Body of pancreas (tissue), 4 donors: ENCODE results near the gene RBMS1. TPM values are rescaled to one million over a fixed set of nuclear protein-coding genes. Genes with fewer than 3 reads are reported as not detected.
A peak's percentile ranks its signal among the peaks of the same experiment; 100 is the strongest.

Experiments
- ATAC-seq: fragments of 150-250 bp; one replicate; pipeline ENCODE4 v1.9.1; 2016
- DNase-seq, 4 donors: peaks; one replicate each; pipeline ENCODE4 v3.0.0-alpha.2; 2019
- H3K27ac ChIP-seq, 4 donors: fragments of 200-600 bp; sonication (generic); 1 replicate in 3 of 4; 2 replicates in 1 of 4; pipeline versions ENCODE4 v1.5.1 to v1.6.1; 2016 to 2019; ENCODE audit warnings: mild to moderate bottlenecking in 1 of 4, mixed read lengths in 1 of 4, moderate library complexity in 1 of 4
- H3K27me3 ChIP-seq, 2 donors: fragments of 200-600 bp; sonication (generic); one replicate each; pipeline ENCODE4 v1.6.0; 2016; ENCODE audit warnings: mild to moderate bottlenecking in 1 of 2
- H3K36me3 ChIP-seq, 2 donors: fragments of 200-600 bp; sonication (generic); replicated peaks in 1 of 2; 2 replicates each; pipeline ENCODE4 v1.5.1; 2016; ENCODE audit warnings: low read depth in 2 of 2; ENCODE audit not compliant: insufficient read depth in 1 of 2
- H3K4me1 ChIP-seq: fragments of 200-600 bp; sonication (generic); one replicate; pipeline ENCODE4 v1.6.0; 2016
- H3K4me3 ChIP-seq, 2 donors: fragments of 200-600 bp; sonication (generic); 1 replicate in 1 of 2; 2 replicates in 1 of 2; pipeline ENCODE4 v1.5.1; 2016 to 2019
- H3K9me3 ChIP-seq, 3 donors: fragments of 200-600 bp; sonication (generic); 1 replicate in 2 of 3; 2 replicates in 1 of 3; pipeline ENCODE4 v1.5.1; 2016
- POLR2A ChIP-seq, 3 donors: fragments of 450-650 bp; IDR thresholded peaks; one replicate each; pipeline ENCODE4 v1.6.1; 2016; ENCODE audit warnings: antibody characterized with exemption in 3 of 3, mild to moderate bottlenecking in 2 of 3
- WGBS, 2 donors: methylation state at CpG; one replicate each; pipeline ENCODE4 v1.1.5; 2017; 5-methylcytosine and 5-hydroxymethylcytosine counted together
- intact Hi-C: fragments of 100-400 bp; cut with DNase I; formaldehyde crosslinking; loops from one replicate; pipeline ENCODE4 v1.15.1; 2023
- total RNA-seq, 2 donors: library from RNA; depleted of rRNA; stranded (reverse); fragments of >200 nt; gene quantifications; one replicate each; pipeline ENCODE4 v1.1.0, GENCODE V29; 2016
- TF ChIP-seq, protein P1 (sequence below), 7 experiments: fragments of 450-650 bp in 4 of 7; fragments of 200-600 bp in 3 of 7; sonication (generic) in 3 of 7; IDR thresholded peaks; one replicate each; pipeline ENCODE4 v1.5.1; 2016 to 2019; ENCODE audit warnings: antibody characterized with exemption in 7 of 7

The RBMS1 gene
- total RNA-seq, 2 donors from 2014 or later, result 21.3 to 23.7 TPM

DNA sequence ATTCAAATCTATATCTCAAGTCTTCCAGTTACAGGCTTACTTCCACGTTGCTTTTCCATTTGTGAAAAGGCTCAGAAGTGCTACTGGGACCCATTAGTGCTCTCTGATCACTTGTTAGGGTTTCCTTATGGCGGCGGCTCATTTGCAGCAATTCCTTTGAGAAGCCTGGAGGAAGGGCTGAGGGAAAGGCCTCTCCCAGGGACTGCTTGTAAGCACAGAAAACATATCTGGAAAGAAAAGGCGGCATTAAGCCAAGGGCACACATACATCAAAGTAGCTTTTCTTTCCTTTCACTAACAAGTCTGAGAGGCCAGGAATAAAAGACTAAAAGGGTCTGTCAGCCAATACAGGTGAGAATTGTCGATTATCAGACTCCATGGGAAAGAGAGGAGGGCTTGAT, 254.2 kb downstream of the RBMS1 start:
- no peak for ATAC-seq
- DNase-seq, result no peak
- no peaks in the 10 kb centered on the region for H3K36me3 ChIP-seq
- TF ChIP-seq POLR2A (IDR thresholded peaks at IDR 0.05), result no peak
- TF ChIP-seq, protein P1, sequence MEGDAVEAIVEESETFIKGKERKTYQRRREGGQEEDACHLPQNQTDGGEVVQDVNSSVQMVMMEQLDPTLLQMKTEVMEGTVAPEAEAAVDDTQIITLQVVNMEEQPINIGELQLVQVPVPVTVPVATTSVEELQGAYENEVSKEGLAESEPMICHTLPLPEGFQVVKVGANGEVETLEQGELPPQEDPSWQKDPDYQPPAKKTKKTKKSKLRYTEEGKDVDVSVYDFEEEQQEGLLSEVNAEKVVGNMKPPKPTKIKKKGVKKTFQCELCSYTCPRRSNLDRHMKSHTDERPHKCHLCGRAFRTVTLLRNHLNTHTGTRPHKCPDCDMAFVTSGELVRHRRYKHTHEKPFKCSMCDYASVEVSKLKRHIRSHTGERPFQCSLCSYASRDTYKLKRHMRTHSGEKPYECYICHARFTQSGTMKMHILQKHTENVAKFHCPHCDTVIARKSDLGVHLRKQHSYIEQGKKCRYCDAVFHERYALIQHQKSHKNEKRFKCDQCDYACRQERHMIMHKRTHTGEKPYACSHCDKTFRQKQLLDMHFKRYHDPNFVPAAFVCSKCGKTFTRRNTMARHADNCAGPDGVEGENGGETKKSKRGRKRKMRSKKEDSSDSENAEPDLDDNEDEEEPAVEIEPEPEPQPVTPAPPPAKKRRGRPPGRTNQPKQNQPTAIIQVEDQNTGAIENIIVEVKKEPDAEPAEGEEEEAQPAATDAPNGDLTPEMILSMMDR (IDR thresholded peaks at IDR 0.05), result no peak
- intact Hi-C loops, result no loop called here
- WGBS, 2 donors, result 67 to 77% methylated on average over 5 of the region's 5 CpGs
- H3K27me3 ChIP-seq, result no peaks in the 10 kb centered on the region
- H3K4me1 ChIP-seq, result peaks cover 21% of the 10 kb centered on the region
- no peaks in the 10 kb centered on the region for H3K9me3 ChIP-seq
- no peak overlapping the region for H3K27ac ChIP-seq
- H3K4me3 ChIP-seq, result no peak overlapping the region

DNA sequence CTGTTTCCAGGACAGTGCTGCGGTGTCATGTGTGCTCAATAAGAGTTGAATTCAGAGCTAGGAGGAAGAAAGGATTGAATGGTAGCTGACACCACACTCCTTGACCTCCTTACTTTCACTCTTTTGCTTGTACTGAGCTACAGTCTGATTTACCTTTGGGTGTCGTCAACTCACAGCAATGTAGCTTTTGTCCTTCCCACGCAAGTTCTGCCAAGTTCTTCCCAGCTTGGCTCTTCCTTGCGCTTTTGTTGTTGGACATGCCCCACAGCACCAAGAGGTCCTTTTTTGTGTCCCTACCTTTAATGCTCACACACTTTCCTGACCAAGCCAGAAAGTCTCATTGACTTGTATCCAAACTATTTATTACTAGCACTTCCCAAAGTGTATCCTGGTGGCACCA, 255.2 kb downstream of the RBMS1 start:
- Histone ChIP-seq H3K27me3 (no peaks in the 10 kb centered on the region), H3K36me3 (no peaks in the 10 kb centered on the region), H3K4me1 (peaks cover 21% of the 10 kb centered on the region), H3K27ac (no peak overlapping the region), H3K9me3 (no peaks in the 10 kb centered on the region), H3K4me3 (no peak overlapping the region)
- TF ChIP-seq POLR2A (IDR thresholded peaks at IDR 0.05), result no peak
- TF ChIP-seq, protein P1 (IDR thresholded peaks at IDR 0.05), result no peak
- intact Hi-C loops, result no loop called here
- WGBS, 2 donors, result 81 to 84% methylated on average over 4 of the region's 4 CpGs
- ATAC-seq (no peak), DNase-seq (no peak)

DNA sequence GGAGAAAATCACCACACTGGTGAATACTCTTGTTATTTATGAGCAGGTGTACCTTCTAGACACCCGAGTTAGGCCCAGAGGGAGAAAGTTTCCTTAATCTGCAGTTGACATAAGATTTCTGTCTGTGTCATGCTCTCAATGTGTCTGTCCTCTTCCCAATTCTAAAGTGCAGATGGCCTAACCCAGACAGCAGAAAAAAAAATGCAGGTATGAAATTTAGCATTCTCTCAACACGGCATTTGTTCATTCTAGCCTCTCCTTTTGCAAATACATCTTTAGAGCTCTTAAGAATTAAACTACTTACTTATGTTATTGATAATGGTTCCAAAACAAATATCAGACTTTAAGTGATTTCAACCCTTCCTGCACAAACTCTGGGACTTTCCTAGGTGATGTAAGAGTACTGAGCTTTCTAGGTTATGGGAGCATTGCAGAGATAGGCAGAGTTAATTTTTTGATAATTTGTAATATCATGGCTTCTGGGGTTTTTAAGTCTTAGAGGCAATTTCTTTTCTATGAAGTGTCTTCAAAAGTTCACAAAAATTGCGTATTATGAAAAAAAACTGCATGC, 260.6 kb downstream of the RBMS1 start:
- H3K27me3 ChIP-seq, result no peaks in the 10 kb centered on the region
- WGBS, 2 donors, result 73 to 85% methylated on average over 3 of the region's 3 CpGs
- H3K36me3 ChIP-seq, result no peaks in the 10 kb centered on the region
- H3K9me3 ChIP-seq, result no peaks in the 10 kb centered on the region
- H3K4me1 ChIP-seq, result peaks cover 19% of the 10 kb centered on the region
- ATAC-seq, result no peak
- DNase-seq, result no peak
- no peak overlapping the region for H3K4me3 ChIP-seq
- H3K27ac ChIP-seq, result no peak overlapping the region
- no peak for TF ChIP-seq POLR2A (IDR thresholded peaks at IDR 0.05)
- TF ChIP-seq, protein P1 (IDR thresholded peaks at IDR 0.05), result no peak
- intact Hi-C loops, result no loop called here

DNA sequence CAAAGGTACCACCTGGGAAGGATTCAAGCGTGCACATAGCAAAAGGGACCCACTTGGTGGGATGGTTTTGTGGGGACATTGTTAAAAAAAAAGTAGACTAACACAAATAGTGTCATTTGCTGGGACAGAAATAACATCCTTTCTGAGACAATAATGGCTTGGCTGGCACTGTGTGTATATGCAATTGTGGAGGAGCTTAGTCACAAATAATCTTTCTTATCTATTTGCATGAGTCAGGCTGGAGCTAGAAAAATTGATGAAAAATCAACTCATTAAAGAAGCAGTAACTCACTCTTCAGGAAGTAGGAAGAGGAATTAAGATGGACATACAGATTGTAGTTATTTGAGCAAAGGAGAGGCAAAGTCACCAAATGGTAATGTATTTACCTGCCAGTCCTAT, 264.0 kb downstream of the RBMS1 start:
- ATAC-seq (no peak), DNase-seq (no peak)
- Histone ChIP-seq H3K36me3 (no peaks in the 10 kb centered on the region), H3K27me3 (no peaks in the 10 kb centered on the region), H3K9me3 (no peaks in the 10 kb centered on the region), H3K4me1 (peaks cover 35% of the 10 kb centered on the region), H3K4me3 (no peak overlapping the region), H3K27ac (peak overlapping the region in 1 of 4 donors; percentile 81)
- intact Hi-C loops, result no loop called here
- no peak for TF ChIP-seq POLR2A (IDR thresholded peaks at IDR 0.05)
- TF ChIP-seq, protein P1 (IDR thresholded peaks at IDR 0.05), result no peak
- WGBS, 2 donors, result 100% methylated on average over 1 of the region's 1 CpG
